ENCODE measurements around the gene UBFD1. TPM values are rescaled to one million over a fixed set of nuclear protein-coding genes. Genes with fewer than 3 reads are reported as not detected.
A peak's percentile ranks its signal among the peaks of the same experiment; 100 is the strongest.

UBFD1 gene
- total and polyA plus RNA-seq, 2 donors (not counting 1 experiment from before 2014, with no cell fraction given) = 66.6 to 101 TPM

- Histone ChIP-seq H3K36me3 (ENCODE audit: control insufficient read depth, insufficient read depth, low read length) (peaks cover 7% of the 10 kb centered on the region), H3K4me1 (ENCODE audit: control insufficient read depth, extremely low read depth, insufficient read depth, low read length) (no peaks in the 10 kb centered on the region), H3K4me2 (ENCODE audit: extremely low read depth, insufficient read depth, low read length) (no peak overlapping the region), H3K79me2 (ENCODE audit: control insufficient read depth, insufficient read depth, low read length) (no peaks in the 10 kb centered on the region), H3K9ac (ENCODE audit: insufficient read depth, low read length) (no peak overlapping the region), H3K4me3 (replicated peaks in 1 of 4; ENCODE audit: control extremely low read depth in 1 of 4, insufficient read depth in 1 of 4, low read depth in 3 of 4, low read length in 4 of 4) (no peak overlapping the region), H3K27me3 (ENCODE audit: control insufficient read depth, insufficient read depth, low read length) (no peaks in the 10 kb centered on the region), H3K27ac (ENCODE audit: insufficient read depth, low read length) (no peak overlapping the region), H3K9me3 (ENCODE audit: control insufficient read depth, insufficient read depth, low read depth, low read length) (no peaks in the 10 kb centered on the region), H2AFZ (ENCODE audit: low read length) (no peak overlapping the region), H4K20me1 (ENCODE audit: control insufficient read depth, extremely low read depth, insufficient read depth, low read length) (no peaks in the 10 kb centered on the region)
- TF ChIP-seq EZH2 (IDR thresholded peaks at IDR 0.05; ENCODE audit: low read length, missing control alignments) (no peak), CTCF (conservative IDR thresholded peaks at IDR 0.05 in 1 of 2, IDR thresholded peaks at IDR 0.05 in 1 of 2; ENCODE audit: low read depth in 1 of 2, low read length in 2 of 2) (no peak)
- DNase-seq (ENCODE audit: low read depth in 2 of 2) = no peak
These were observed 14.4 kb downstream of the UBFD1 start for GRCh38 chr16:23571895-23572294.

- no peak overlapping the region for H3K9ac ChIP-seq (ENCODE audit: insufficient read depth, low read length)
- H3K79me2 ChIP-seq (ENCODE audit: control insufficient read depth, insufficient read depth, low read length) = no peaks in the 10 kb centered on the region
- H2AFZ ChIP-seq (ENCODE audit: low read length) = no peak overlapping the region
- H3K36me3 ChIP-seq (ENCODE audit: control insufficient read depth, insufficient read depth, low read length) = peaks cover 7% of the 10 kb centered on the region
- TF ChIP-seq CTCF (conservative IDR thresholded peaks at IDR 0.05 in 1 of 2, IDR thresholded peaks at IDR 0.05 in 1 of 2; ENCODE audit: low read depth in 1 of 2, low read length in 2 of 2) (no peak), EZH2 (IDR thresholded peaks at IDR 0.05; ENCODE audit: low read length, missing control alignments) (no peak)
- no peaks in the 10 kb centered on the region for H3K4me1 ChIP-seq (ENCODE audit: control insufficient read depth, extremely low read depth, insufficient read depth, low read length)
- no peak overlapping the region for H3K4me2 ChIP-seq (ENCODE audit: extremely low read depth, insufficient read depth, low read length)
- no peaks in the 10 kb centered on the region for H4K20me1 ChIP-seq (ENCODE audit: control insufficient read depth, extremely low read depth, insufficient read depth, low read length)
- no peaks in the 10 kb centered on the region for H3K9me3 ChIP-seq (ENCODE audit: control insufficient read depth, insufficient read depth, low read depth, low read length)
- H3K27me3 ChIP-seq (ENCODE audit: control insufficient read depth, insufficient read depth, low read length) = no peaks in the 10 kb centered on the region
- H3K4me3 ChIP-seq (replicated peaks in 1 of 4; ENCODE audit: control extremely low read depth in 1 of 4, insufficient read depth in 1 of 4, low read depth in 3 of 4, low read length in 4 of 4) = no peak overlapping the region
- H3K27ac ChIP-seq (ENCODE audit: insufficient read depth, low read length) = no peak overlapping the region
- DNase-seq (ENCODE audit: low read depth in 2 of 2) = no peak
These were observed 14.9 kb downstream of the UBFD1 start for GRCh38 chr16:23572394-23572793.

- no peak overlapping the region for H3K27ac ChIP-seq (ENCODE audit: insufficient read depth, low read length)
- DNase-seq (ENCODE audit: low read depth in 2 of 2) = no peak
- H3K9ac ChIP-seq (ENCODE audit: insufficient read depth, low read length) = peak overlapping the region; percentile 4
- H3K4me2 ChIP-seq (ENCODE audit: extremely low read depth, insufficient read depth, low read length) = no peak overlapping the region
- no peaks in the 10 kb centered on the region for H3K4me1 ChIP-seq (ENCODE audit: control insufficient read depth, extremely low read depth, insufficient read depth, low read length)
- H3K27me3 ChIP-seq (ENCODE audit: control insufficient read depth, insufficient read depth, low read length) = no peaks in the 10 kb centered on the region
- H2AFZ ChIP-seq (ENCODE audit: low read length) = no peak overlapping the region
- TF ChIP-seq CTCF (conservative IDR thresholded peaks at IDR 0.05 in 1 of 2, IDR thresholded peaks at IDR 0.05 in 1 of 2; ENCODE audit: low read depth in 1 of 2, low read length in 2 of 2) = no peak
- no peak for TF ChIP-seq EZH2 (IDR thresholded peaks at IDR 0.05; ENCODE audit: low read length, missing control alignments)
- H3K9me3 ChIP-seq (ENCODE audit: control insufficient read depth, insufficient read depth, low read depth, low read length) = no peaks in the 10 kb centered on the region
- H3K79me2 ChIP-seq (ENCODE audit: control insufficient read depth, insufficient read depth, low read length) = no peaks in the 10 kb centered on the region
- H4K20me1 ChIP-seq (ENCODE audit: control insufficient read depth, extremely low read depth, insufficient read depth, low read length) = no peaks in the 10 kb centered on the region
- no peak overlapping the region for H3K4me3 ChIP-seq (replicated peaks in 1 of 4; ENCODE audit: control extremely low read depth in 1 of 4, insufficient read depth in 1 of 4, low read depth in 3 of 4, low read length in 4 of 4)
- peaks cover 7% of the 10 kb centered on the region for H3K36me3 ChIP-seq (ENCODE audit: control insufficient read depth, insufficient read depth, low read length)
These were observed 16.3 kb downstream of the UBFD1 start for GRCh38 chr16:23573817-23574216.
